Liver (tissue), 9 donors: Measurements from ENCODE around the gene CENPN. TPM values are rescaled to one million over a fixed set of nuclear protein-coding genes. Genes with fewer than 3 reads are reported as not detected.

Source experiments
- DNase-seq: peaks from one replicate; pipeline ENCODE4 v3.0.0-alpha.2; 2017; ENCODE audit warnings: low spot score
- H3K27ac ChIP-seq, 2 donors: one replicate each; pipeline ENCODE4 v1.7.0; 2013; ENCODE audit warnings: inconsistent platforms in 2 of 2, low read length in 2 of 2, control low read depth in 1 of 2, low read depth in 1 of 2, mild to moderate bottlenecking in 1 of 2
- H3K27me3 ChIP-seq, 4 donors: one replicate each; pipeline versions ENCODE4 v1.6.1 to v1.7.0; 2013; ENCODE audit warnings: low read length in 3 of 4, inconsistent platforms in 1 of 4, mild to moderate bottlenecking in 1 of 4, moderate library complexity in 1 of 4; ENCODE audit not compliant: control insufficient read depth in 4 of 4, insufficient read depth in 4 of 4
- H3K36me3 ChIP-seq, 4 donors: one replicate each; pipeline versions ENCODE4 v1.6.1 to v1.7.0; 2013; ENCODE audit warnings: low read length in 3 of 4, mild to moderate bottlenecking in 3 of 4, low read depth in 1 of 4, moderate library complexity in 1 of 4; ENCODE audit not compliant: control insufficient read depth in 4 of 4, insufficient read depth in 3 of 4
- H3K4me1 ChIP-seq, 4 donors: one replicate each; pipeline versions ENCODE4 v1.6.1 to v1.7.0; 2013; ENCODE audit warnings: low read length in 3 of 4, mild to moderate bottlenecking in 3 of 4, moderate library complexity in 1 of 4; ENCODE audit not compliant: control insufficient read depth in 4 of 4, insufficient read depth in 4 of 4
- H3K4me3 ChIP-seq, 3 donors: one replicate each; pipeline versions ENCODE4 v1.6.1 to v1.7.0; 2013; ENCODE audit warnings: low read length in 3 of 3, control low read depth in 1 of 3, low read depth in 1 of 3, mild to moderate bottlenecking in 1 of 3
- H3K9ac ChIP-seq, 2 donors: one replicate each; pipeline ENCODE4 v1.7.0; 2013; ENCODE audit warnings: low read length in 2 of 2, mild to moderate bottlenecking in 2 of 2, moderate library complexity in 2 of 2, control low read depth in 1 of 2, low read depth in 1 of 2
- H3K9me3 ChIP-seq, 4 donors: one replicate each; pipeline versions ENCODE4 v1.6.1 to v1.7.0; 2013; ENCODE audit warnings: low read length in 3 of 4; ENCODE audit not compliant: control insufficient read depth in 4 of 4
- CTCF ChIP-seq: fragments of 150-350 bp; IDR thresholded peaks from 2 replicates; pipeline ENCODE4 v1.5.1; 2017; ENCODE audit warnings: improper control_type of control experiment, low read depth, low read length; ENCODE audit not compliant: missing input control
- EGR1 ChIP-seq, 2 donors: IDR thresholded peaks; 2 replicates each; pipeline ENCODE4 v1.6.1; 2016 to 2018; ENCODE audit warnings: antibody characterized with exemption in 2 of 2, low read depth in 2 of 2
- FOXA1 ChIP-seq: IDR thresholded peaks from 2 replicates; pipeline ENCODE4 v1.6.1; 2016; ENCODE audit warnings: antibody characterized with exemption
- FOXA2 ChIP-seq: IDR thresholded peaks from 2 replicates; pipeline ENCODE4 v1.6.1; 2016; ENCODE audit warnings: antibody characterized with exemption
- GABPA ChIP-seq, 2 donors: IDR thresholded peaks in 1 of 2; conservative IDR thresholded peaks in 1 of 2; 2 replicates each; pipeline ENCODE4 v1.6.1; 2016; ENCODE audit warnings: antibody characterized with exemption in 2 of 2, mild to moderate bottlenecking in 1 of 2, moderate library complexity in 1 of 2
- HNF4A ChIP-seq, 2 donors: conservative IDR thresholded peaks; 2 replicates each; pipeline ENCODE4 v1.6.1; 2016; ENCODE audit warnings: antibody characterized with exemption in 2 of 2, mild to moderate bottlenecking in 2 of 2
- HNF4G ChIP-seq: IDR thresholded peaks from 2 replicates; pipeline ENCODE4 v1.6.1; 2016; ENCODE audit warnings: antibody characterized with exemption
- JUND ChIP-seq, 2 donors: IDR thresholded peaks; 2 replicates each; pipeline ENCODE4 v1.6.1; 2016; ENCODE audit warnings: antibody characterized with exemption in 2 of 2
- MAX ChIP-seq: IDR thresholded peaks from 2 replicates; pipeline ENCODE4 v1.6.1; 2016; ENCODE audit warnings: antibody characterized with exemption
- NR2F2 ChIP-seq: IDR thresholded peaks from 2 replicates; pipeline ENCODE4 v1.6.1; 2016; ENCODE audit warnings: antibody characterized with exemption
- RAD21 ChIP-seq, 2 donors: IDR thresholded peaks; 2 replicates each; pipeline ENCODE4 v1.6.1; 2016; ENCODE audit warnings: antibody characterized with exemption in 2 of 2, mild to moderate bottlenecking in 2 of 2
- RXRA ChIP-seq, 2 donors: IDR thresholded peaks; 2 replicates each; pipeline ENCODE4 v1.6.1; 2017 to 2018; ENCODE audit warnings: antibody characterized with exemption in 2 of 2, mild to moderate bottlenecking in 1 of 2
- SP1 ChIP-seq: IDR thresholded peaks from 2 replicates; pipeline ENCODE4 v1.6.1; 2018; ENCODE audit warnings: antibody characterized with exemption, mild to moderate bottlenecking
- TAF1 ChIP-seq: conservative IDR thresholded peaks from 2 replicates; pipeline ENCODE4 v1.6.1; 2016; ENCODE audit warnings: antibody characterized with exemption, mild to moderate bottlenecking
- YY1 ChIP-seq: IDR thresholded peaks from 2 replicates; pipeline ENCODE4 v1.6.1; 2016; ENCODE audit warnings: antibody characterized with exemption, mild to moderate bottlenecking
- WGBS: extraction: QIAGEN DNeasy Blood & Tissue Kit; methylation state at CpG from one replicate; pipeline ENCODE4 v1.1.7; 2013; 5-methylcytosine and 5-hydroxymethylcytosine counted together
- polyA plus RNA-seq, 2 donors: library from polyadenylated mRNA; stranded (reverse) in 1 of 2; unstranded in 1 of 2; fragments of 200-250 nt in 1 of 2; fragments of >200 nt in 1 of 2; fragmentation: Nextera tagmentation in 1 of 2; extraction: Ambion mirVana in 1 of 2; gene quantifications; one replicate each; pipeline versions ENCODE4 v1.2.1 to v1.2.3, GENCODE V29; 2013 to 2015
- total RNA-seq, 2 donors: library from RNA; depleted of rRNA; stranded (reverse); fragments of >200 nt; gene quantifications; one replicate each; pipeline ENCODE4 v1.2.3, GENCODE V29; 2014
- TF ChIP-seq, protein P1 (sequence below): IDR thresholded peaks from 2 replicates; pipeline ENCODE4 v1.6.1; 2016; ENCODE audit warnings: antibody characterized with exemption
- TF ChIP-seq, protein P2 (sequence below): IDR thresholded peaks from 2 replicates; pipeline ENCODE4 v1.6.1; 2016; ENCODE audit warnings: antibody characterized with exemption, mild to moderate bottlenecking
- TF ChIP-seq, protein P3 (sequence below): IDR thresholded peaks from 2 replicates; pipeline ENCODE4 v1.6.1; 2016; ENCODE audit warnings: antibody characterized with exemption
- donor health status: healthy.
- donor health status: healthy.
- donor health status: healthy.
- donor health status: healthy.
- donor health status: healthy.

Gene CENPN
- total and polyA plus RNA-seq, 4 donors = 1.8 to 30.8 (median 7.9) TPM

DNA sequence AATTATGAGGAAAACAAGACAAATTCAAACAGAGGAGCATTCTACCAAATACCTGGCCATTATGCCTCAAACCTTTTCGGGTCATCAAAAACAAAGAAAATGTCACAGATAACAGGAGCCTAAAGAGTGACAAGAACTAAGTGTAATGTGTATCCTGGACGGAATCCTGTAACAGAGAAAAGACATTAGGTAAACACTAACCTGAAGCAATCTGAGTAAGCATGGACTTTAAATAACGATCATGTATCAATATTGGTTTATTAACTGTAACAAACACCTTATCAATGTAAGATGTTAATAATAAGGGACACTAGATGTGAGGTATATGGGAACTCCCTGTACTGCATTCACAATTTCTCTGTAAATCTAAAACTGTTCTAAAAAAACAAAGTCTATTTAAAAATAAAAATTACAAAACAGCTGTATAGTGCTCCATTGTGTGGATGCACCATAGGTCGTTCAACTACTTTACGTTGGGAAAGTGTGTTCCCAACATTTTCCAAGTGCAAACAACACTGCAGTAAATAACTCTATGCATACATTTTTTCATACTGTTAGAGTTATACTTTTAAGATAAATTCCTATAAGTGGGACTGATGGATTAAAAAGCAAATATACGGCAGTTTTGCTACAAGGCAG lies 15.1 kb upstream of the CENPN start:
- no peak for TF ChIP-seq EGR1 (IDR thresholded peaks at IDR 0.05; ENCODE audit: low read depth in 2 of 2)
- TF ChIP-seq HNF4A (conservative IDR thresholded peaks at IDR 0.05) = peak; percentile 59 to 80
- TF ChIP-seq FOXA2 = peak; percentile 98
- peak; percentile 24 for TF ChIP-seq MAX
- TF ChIP-seq FOXA1 = peak; percentile 91
- TF ChIP-seq, protein P1, sequence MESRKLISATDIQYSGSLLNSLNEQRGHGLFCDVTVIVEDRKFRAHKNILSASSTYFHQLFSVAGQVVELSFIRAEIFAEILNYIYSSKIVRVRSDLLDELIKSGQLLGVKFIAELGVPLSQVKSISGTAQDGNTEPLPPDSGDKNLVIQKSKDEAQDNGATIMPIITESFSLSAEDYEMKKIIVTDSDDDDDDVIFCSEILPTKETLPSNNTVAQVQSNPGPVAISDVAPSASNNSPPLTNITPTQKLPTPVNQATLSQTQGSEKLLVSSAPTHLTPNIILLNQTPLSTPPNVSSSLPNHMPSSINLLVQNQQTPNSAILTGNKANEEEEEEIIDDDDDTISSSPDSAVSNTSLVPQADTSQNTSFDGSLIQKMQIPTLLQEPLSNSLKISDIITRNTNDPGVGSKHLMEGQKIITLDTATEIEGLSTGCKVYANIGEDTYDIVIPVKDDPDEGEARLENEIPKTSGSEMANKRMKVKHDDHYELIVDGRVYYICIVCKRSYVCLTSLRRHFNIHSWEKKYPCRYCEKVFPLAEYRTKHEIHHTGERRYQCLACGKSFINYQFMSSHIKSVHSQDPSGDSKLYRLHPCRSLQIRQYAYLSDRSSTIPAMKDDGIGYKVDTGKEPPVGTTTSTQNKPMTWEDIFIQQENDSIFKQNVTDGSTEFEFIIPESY = peak; percentile 22
- TF ChIP-seq CTCF = no peak
- TF ChIP-seq, protein P2, sequence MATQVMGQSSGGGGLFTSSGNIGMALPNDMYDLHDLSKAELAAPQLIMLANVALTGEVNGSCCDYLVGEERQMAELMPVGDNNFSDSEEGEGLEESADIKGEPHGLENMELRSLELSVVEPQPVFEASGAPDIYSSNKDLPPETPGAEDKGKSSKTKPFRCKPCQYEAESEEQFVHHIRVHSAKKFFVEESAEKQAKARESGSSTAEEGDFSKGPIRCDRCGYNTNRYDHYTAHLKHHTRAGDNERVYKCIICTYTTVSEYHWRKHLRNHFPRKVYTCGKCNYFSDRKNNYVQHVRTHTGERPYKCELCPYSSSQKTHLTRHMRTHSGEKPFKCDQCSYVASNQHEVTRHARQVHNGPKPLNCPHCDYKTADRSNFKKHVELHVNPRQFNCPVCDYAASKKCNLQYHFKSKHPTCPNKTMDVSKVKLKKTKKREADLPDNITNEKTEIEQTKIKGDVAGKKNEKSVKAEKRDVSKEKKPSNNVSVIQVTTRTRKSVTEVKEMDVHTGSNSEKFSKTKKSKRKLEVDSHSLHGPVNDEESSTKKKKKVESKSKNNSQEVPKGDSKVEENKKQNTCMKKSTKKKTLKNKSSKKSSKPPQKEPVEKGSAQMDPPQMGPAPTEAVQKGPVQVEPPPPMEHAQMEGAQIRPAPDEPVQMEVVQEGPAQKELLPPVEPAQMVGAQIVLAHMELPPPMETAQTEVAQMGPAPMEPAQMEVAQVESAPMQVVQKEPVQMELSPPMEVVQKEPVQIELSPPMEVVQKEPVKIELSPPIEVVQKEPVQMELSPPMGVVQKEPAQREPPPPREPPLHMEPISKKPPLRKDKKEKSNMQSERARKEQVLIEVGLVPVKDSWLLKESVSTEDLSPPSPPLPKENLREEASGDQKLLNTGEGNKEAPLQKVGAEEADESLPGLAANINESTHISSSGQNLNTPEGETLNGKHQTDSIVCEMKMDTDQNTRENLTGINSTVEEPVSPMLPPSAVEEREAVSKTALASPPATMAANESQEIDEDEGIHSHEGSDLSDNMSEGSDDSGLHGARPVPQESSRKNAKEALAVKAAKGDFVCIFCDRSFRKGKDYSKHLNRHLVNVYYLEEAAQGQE = no peak
- TF ChIP-seq JUND (IDR thresholded peaks at IDR 0.05) = peak; percentile 26
- no peak for TF ChIP-seq RAD21 (IDR thresholded peaks at IDR 0.05)
- TF ChIP-seq HNF4G = peak; percentile 40
- peak; percentile 64 for TF ChIP-seq YY1
- no peak for TF ChIP-seq TAF1
- TF ChIP-seq, protein P3, sequence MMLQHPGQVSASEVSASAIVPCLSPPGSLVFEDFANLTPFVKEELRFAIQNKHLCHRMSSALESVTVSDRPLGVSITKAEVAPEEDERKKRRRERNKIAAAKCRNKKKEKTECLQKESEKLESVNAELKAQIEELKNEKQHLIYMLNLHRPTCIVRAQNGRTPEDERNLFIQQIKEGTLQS = no peak
- TF ChIP-seq GABPA (IDR thresholded peaks at IDR 0.05 in 1 of 2, conservative IDR thresholded peaks at IDR 0.05 in 1 of 2) = no peak
- TF ChIP-seq NR2F2 = no peak
- peak; percentile 69 for TF ChIP-seq SP1
- TF ChIP-seq RXRA (IDR thresholded peaks at IDR 0.05) = peak; percentile 83 to 87
- H3K9ac ChIP-seq = peak overlapping the region in 1 of 2 donors; percentile 58
- H3K27me3 ChIP-seq = no peaks in the 10 kb centered on the region
- H3K4me1 ChIP-seq = peaks cover 12 to 80% (median 54%) of the 10 kb centered on the region in 4 donors
- no peaks in the 10 kb centered on the region for H3K36me3 ChIP-seq
- H3K4me3 ChIP-seq = no peak overlapping the region
- no peak for DNase-seq
- H3K9me3 ChIP-seq = no peaks in the 10 kb centered on the region
- 30% methylated on average over 6 of the region's 6 CpGs for WGBS
- H3K27ac ChIP-seq = peak overlapping the region; percentile 77 to 83
